ENCODE measurements around the gene GNAS-AS1.
A peak's percentile ranks its signal among the peaks of the same experiment; 100 is the strongest.

The GNAS-AS1 gene

GRCh38 chr20:58853466-58853865 lies 2.8 kb upstream of the GNAS-AS1 start:
- Mint-ChIP-seq H3K27me3 (peaks cover 11% of the 10 kb centered on the region), H3K4me3 (no peak overlapping the region), H3K4me1 (peaks cover 24% of the 10 kb centered on the region), H3K36me3 (peaks cover 1% of the 10 kb centered on the region), H3K27ac (no peak overlapping the region), H3K9me3 (no peaks in the 10 kb centered on the region)

GRCh38 chr20:58852543-58853271 lies 2.0 kb upstream of the GNAS-AS1 start, which contains the start of gene GNAS:
TSS of gene GNAS (plus strand) at chr20:58852716.
- Mint-ChIP-seq H3K9me3 (no peaks in the 10 kb centered on the region), H3K4me3 (peak within 1 kb of the TSS; percentile 95), H3K27ac (no peak within 1 kb of the TSS), H3K27me3 (peaks cover 11% of the 10 kb centered on the region), H3K4me1 (peaks cover 30% of the 10 kb centered on the region), H3K36me3 (peaks cover 1% of the 10 kb centered on the region)

- no peak overlapping the region for H3K27ac Mint-ChIP-seq
Measured at GRCh38 chr20:58851969-58852458, 1.3 kb upstream of the GNAS-AS1 start.

GRCh38 chr20:58851221-58851968 lies 693 bp upstream of the GNAS-AS1 start:
- H3K9me3 Mint-ChIP-seq, result no peaks in the 10 kb centered on the region
- peaks cover 9% of the 10 kb centered on the region for H3K27me3 Mint-ChIP-seq
- peaks cover 40% of the 10 kb centered on the region for H3K4me1 Mint-ChIP-seq
- peak overlapping the region; percentile 95 for H3K4me3 Mint-ChIP-seq
- no peak overlapping the region for H3K27ac Mint-ChIP-seq
- H3K36me3 Mint-ChIP-seq, result peaks cover 1% of the 10 kb centered on the region

More at GRCh38 chr20:58851969-58852458, 1.3 kb upstream of the GNAS-AS1 start:
- H3K27me3 Mint-ChIP-seq, result peaks cover 9% of the 10 kb centered on the region
- peaks cover 1% of the 10 kb centered on the region for H3K36me3 Mint-ChIP-seq
- H3K4me1 Mint-ChIP-seq, result peaks cover 37% of the 10 kb centered on the region
- H3K9me3 Mint-ChIP-seq, result no peaks in the 10 kb centered on the region
- peak overlapping the region; percentile 95 for H3K4me3 Mint-ChIP-seq

GRCh38 chr20:58847463-58847862 lies 3.2 kb downstream of the GNAS-AS1 start:
- Mint-ChIP-seq H3K4me3 (no peak overlapping the region), H3K9me3 (no peaks in the 10 kb centered on the region), H3K27me3 (peaks cover 8% of the 10 kb centered on the region), H3K27ac (no peak overlapping the region), H3K36me3 (no peaks in the 10 kb centered on the region), H3K4me1 (peaks cover 35% of the 10 kb centered on the region)

GRCh38 chr20:58845706-58846105 lies 5.0 kb downstream of the GNAS-AS1 start:
- no peak overlapping the region for H3K27ac Mint-ChIP-seq
- no peaks in the 10 kb centered on the region for H3K36me3 Mint-ChIP-seq
- H3K4me1 Mint-ChIP-seq, result peaks cover 29% of the 10 kb centered on the region
- no peaks in the 10 kb centered on the region for H3K9me3 Mint-ChIP-seq
- peaks cover 14% of the 10 kb centered on the region for H3K27me3 Mint-ChIP-seq
- no peak overlapping the region for H3K4me3 Mint-ChIP-seq

GRCh38 chr20:58843128-58843556 lies 7.6 kb downstream of the GNAS-AS1 start:
- no peak overlapping the region for H3K27ac Mint-ChIP-seq
- H3K4me1 Mint-ChIP-seq, result peaks cover 21% of the 10 kb centered on the region
- H3K9me3 Mint-ChIP-seq, result no peaks in the 10 kb centered on the region
- no peak overlapping the region for H3K4me3 Mint-ChIP-seq
- peaks cover 15% of the 10 kb centered on the region for H3K27me3 Mint-ChIP-seq
- no peaks in the 10 kb centered on the region for H3K36me3 Mint-ChIP-seq

- H3K4me3 Mint-ChIP-seq, result no peak overlapping the region
- H3K27me3 Mint-ChIP-seq, result peaks cover 15% of the 10 kb centered on the region
- no peaks in the 10 kb centered on the region for H3K36me3 Mint-ChIP-seq
- peaks cover 14% of the 10 kb centered on the region for H3K4me1 Mint-ChIP-seq
- H3K9me3 Mint-ChIP-seq, result no peaks in the 10 kb centered on the region
- H3K27ac Mint-ChIP-seq, result no peak overlapping the region
Measured at GRCh38 chr20:58842276-58842675, 8.4 kb downstream of the GNAS-AS1 start.

- no peaks in the 10 kb centered on the region for H3K36me3 Mint-ChIP-seq
- H3K27me3 Mint-ChIP-seq, result peaks cover 15% of the 10 kb centered on the region
- no peaks in the 10 kb centered on the region for H3K9me3 Mint-ChIP-seq
- no peak overlapping the region for H3K4me3 Mint-ChIP-seq
- H3K27ac Mint-ChIP-seq, result no peak overlapping the region
- peaks cover 8% of the 10 kb centered on the region for H3K4me1 Mint-ChIP-seq
Measured at GRCh38 chr20:58841539-58842264, 9.0 kb downstream of the GNAS-AS1 start.

- Mint-ChIP-seq H3K27ac (no peak overlapping the region), H3K4me3 (no peak overlapping the region), H3K4me1 (peaks cover 8% of the 10 kb centered on the region), H3K36me3 (no peaks in the 10 kb centered on the region), H3K9me3 (no peaks in the 10 kb centered on the region), H3K27me3 (peaks cover 15% of the 10 kb centered on the region)
Measured at GRCh38 chr20:58840816-58841538, 9.7 kb downstream of the GNAS-AS1 start.

GRCh38 chr20:58839991-58840747 lies 10.5 kb downstream of the GNAS-AS1 start:
- H3K27ac Mint-ChIP-seq, result no peak overlapping the region

GRCh38 chr20:58839474-58839874 lies 11.2 kb downstream of the GNAS-AS1 start:
- H3K27ac Mint-ChIP-seq, result no peak overlapping the region
- H3K36me3 Mint-ChIP-seq, result no peaks in the 10 kb centered on the region
- no peaks in the 10 kb centered on the region for H3K9me3 Mint-ChIP-seq
- peaks cover 14% of the 10 kb centered on the region for H3K27me3 Mint-ChIP-seq
- peak overlapping the region; percentile 81 for H3K4me3 Mint-ChIP-seq
- H3K4me1 Mint-ChIP-seq, result peaks cover 8% of the 10 kb centered on the region

More at GRCh38 chr20:58839991-58840747, 10.5 kb downstream of the GNAS-AS1 start:
- H3K4me3 Mint-ChIP-seq, result peak overlapping the region; percentile 81
- peaks cover 8% of the 10 kb centered on the region for H3K4me1 Mint-ChIP-seq
- H3K36me3 Mint-ChIP-seq, result no peaks in the 10 kb centered on the region
- H3K9me3 Mint-ChIP-seq, result no peaks in the 10 kb centered on the region
- peaks cover 14% of the 10 kb centered on the region for H3K27me3 Mint-ChIP-seq

GRCh38 chr20:58838174-58838573 lies 12.5 kb downstream of the GNAS-AS1 start:
- H3K27me3 Mint-ChIP-seq, result peaks cover 14% of the 10 kb centered on the region
- H3K4me3 Mint-ChIP-seq, result no peak overlapping the region
- no peaks in the 10 kb centered on the region for H3K36me3 Mint-ChIP-seq
- no peak overlapping the region for H3K27ac Mint-ChIP-seq
- no peaks in the 10 kb centered on the region for H3K9me3 Mint-ChIP-seq
- peaks cover 8% of the 10 kb centered on the region for H3K4me1 Mint-ChIP-seq

GRCh38 chr20:58837717-58838116 lies 13.0 kb downstream of the GNAS-AS1 start:
- Mint-ChIP-seq H3K27ac (no peak overlapping the region), H3K27me3 (peaks cover 14% of the 10 kb centered on the region), H3K9me3 (no peaks in the 10 kb centered on the region), H3K36me3 (no peaks in the 10 kb centered on the region), H3K4me1 (peaks cover 8% of the 10 kb centered on the region), H3K4me3 (no peak overlapping the region)

Data from activated naive CD4-positive, alpha-beta T cell treated with anti-CD3 and anti-CD28 coated beads, Interleukin-2, amount 50 U/mL, for 24 hours (primary cell).